Measurements from ENCODE around the gene PHOX2A.

- TF ChIP-seq ZEB2 (tag by site-specific recombination; IDR thresholded peaks at IDR 0.05) (no peak), ZIC2 (tag by site-specific recombination; IDR thresholded peaks at IDR 0.05) (no peak), ZFP41 (tag by site-specific recombination; IDR thresholded peaks at IDR 0.05; ENCODE audit: borderline replicate concordance) (no peak), HOXC10 (CRISPR knock-in tag; IDR thresholded peaks at IDR 0.05) (no peak)
- TF ChIP-seq, protein P1, sequence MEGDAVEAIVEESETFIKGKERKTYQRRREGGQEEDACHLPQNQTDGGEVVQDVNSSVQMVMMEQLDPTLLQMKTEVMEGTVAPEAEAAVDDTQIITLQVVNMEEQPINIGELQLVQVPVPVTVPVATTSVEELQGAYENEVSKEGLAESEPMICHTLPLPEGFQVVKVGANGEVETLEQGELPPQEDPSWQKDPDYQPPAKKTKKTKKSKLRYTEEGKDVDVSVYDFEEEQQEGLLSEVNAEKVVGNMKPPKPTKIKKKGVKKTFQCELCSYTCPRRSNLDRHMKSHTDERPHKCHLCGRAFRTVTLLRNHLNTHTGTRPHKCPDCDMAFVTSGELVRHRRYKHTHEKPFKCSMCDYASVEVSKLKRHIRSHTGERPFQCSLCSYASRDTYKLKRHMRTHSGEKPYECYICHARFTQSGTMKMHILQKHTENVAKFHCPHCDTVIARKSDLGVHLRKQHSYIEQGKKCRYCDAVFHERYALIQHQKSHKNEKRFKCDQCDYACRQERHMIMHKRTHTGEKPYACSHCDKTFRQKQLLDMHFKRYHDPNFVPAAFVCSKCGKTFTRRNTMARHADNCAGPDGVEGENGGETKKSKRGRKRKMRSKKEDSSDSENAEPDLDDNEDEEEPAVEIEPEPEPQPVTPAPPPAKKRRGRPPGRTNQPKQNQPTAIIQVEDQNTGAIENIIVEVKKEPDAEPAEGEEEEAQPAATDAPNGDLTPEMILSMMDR (tag by site-specific recombination; IDR thresholded peaks at IDR 0.05): no peak
Observed at GRCh38 chr11:72231396-72232259, 12.3 kb downstream of the PHOX2A start.

All from HEK293 (cell line).